PC-3 (cell line): ENCODE data around the gene AGTPBP1. TPM values are rescaled to one million over a fixed set of nuclear protein-coding genes. Genes with fewer than 3 reads are reported as not detected.
A peak's percentile ranks its signal among the peaks of the same experiment; 100 is the strongest.

Source experiments
- ATAC-seq: fragments of 200-7000 bp; cut with Tn5 transposase; 2 replicates; pipeline ENCODE4 v1.9.1; 2020; ENCODE audit warnings: mild to moderate bottlenecking, moderate library complexity
- BruUV-seq: library from RNA; stranded (reverse); fragments of 400-500 nt; replicated peaks from 2 replicates; lab custom pipeline; 2021; lab: Mats Ljungman, UMichigan
- CTCF ChIA-PET: fragments of 300-600 bp; sonication (Branson Sonifier 250); formaldehyde crosslinking; loops from one replicate; lab custom pipeline; 2022; ENCODE audit warnings: antibody characterized with exemption; lab: Charles Lee
- POLR2A ChIA-PET: fragments of 300-600 bp; sonication (Branson Sonifier 250); formaldehyde crosslinking; loops from one replicate; lab custom pipeline; 2022; ENCODE audit warnings: antibody characterized with exemption; ENCODE audit not compliant: unreplicated experiment; lab: Charles Lee
- DNase-seq: peaks from one replicate; pipeline ENCODE4 v3.0.0-alpha.2; 2015
- H2AFZ ChIP-seq: fragments of 300-600 bp; sonication (generic); 2 replicates; pipeline ENCODE4 v1.6.0; 2016; ENCODE audit warnings: antibody characterized with exemption, low read length
- H3F3A ChIP-seq: fragments of 300-600 bp; sonication (generic); one replicate; pipeline ENCODE4 v1.6.0; 2017; ENCODE audit warnings: antibody characterized with exemption, low read length, control low read depth, mild to moderate bottlenecking; ENCODE audit not compliant: unreplicated experiment
- H3K27ac ChIP-seq: fragments of 300-600 bp; sonication (generic); 2 replicates; pipeline ENCODE4 v1.5.1; 2016; ENCODE audit warnings: mild to moderate bottlenecking, low read length
- H3K27me3 ChIP-seq: fragments of 300-600 bp; sonication (generic); 2 replicates; pipeline ENCODE4 v1.6.1; 2016; ENCODE audit warnings: low read length, mixed read lengths
- H3K36me3 ChIP-seq: fragments of 300-600 bp; sonication (generic); 2 replicates; pipeline ENCODE4 v1.6.1; 2016; ENCODE audit warnings: low read depth, mixed run types, low read length, mixed read lengths
- H3K4me1 ChIP-seq: fragments of 300-600 bp; sonication (generic); 2 replicates; pipeline ENCODE4 v1.5.1; 2016; ENCODE audit warnings: low read length; ENCODE audit not compliant: insufficient read depth
- H3K4me2 ChIP-seq: fragments of 300-600 bp; sonication (generic); 2 replicates; pipeline ENCODE4 v1.6.0; 2016; ENCODE audit warnings: low read length
- H3K4me3 ChIP-seq: fragments of 300-600 bp; sonication (generic); 2 replicates; pipeline ENCODE4 v1.5.1; 2016; ENCODE audit warnings: mild to moderate bottlenecking, low read length, mixed read lengths
- H3K79me2 ChIP-seq: fragments of 300-600 bp; sonication (generic); 2 replicates; pipeline ENCODE4 v1.6.1; 2017; ENCODE audit warnings: low read length, mixed read lengths
- H3K9ac ChIP-seq: fragments of 300-600 bp; sonication (generic); 2 replicates; pipeline ENCODE4 v1.6.0; 2016; ENCODE audit warnings: mild to moderate bottlenecking, low read length
- H3K9me2 ChIP-seq: fragments of 300-600 bp; sonication (generic); replicated peaks from 2 replicates; pipeline ENCODE4 v1.6.1; 2016; ENCODE audit warnings: mixed run types, low read length, mixed read lengths
- H3K9me3 ChIP-seq: fragments of 300-600 bp; sonication (generic); 2 replicates; pipeline ENCODE4 v1.6.1; 2016; ENCODE audit warnings: low read length, mixed read lengths
- H4K20me1 ChIP-seq: fragments of 300-600 bp; sonication (generic); 2 replicates; pipeline ENCODE4 v1.6.1; 2016; ENCODE audit warnings: low read length, mixed read lengths
- CTCF ChIP-seq: fragments of 300-600 bp; sonication (generic); conservative IDR thresholded peaks from 2 replicates; pipeline ENCODE4 v1.5.1; 2017; ENCODE audit warnings: antibody characterized with exemption, low read depth, mild to moderate bottlenecking, low read length
- EZH2 ChIP-seq: fragments of 300-600 bp; sonication (generic); IDR thresholded peaks from one replicate; pipeline ENCODE4 v1.6.1; 2017; ENCODE audit warnings: antibody characterized with exemption, mild to moderate bottlenecking, low read length; ENCODE audit not compliant: unreplicated experiment
- EZH2phosphoT487 ChIP-seq: fragments of 300-600 bp; sonication (generic); IDR thresholded peaks from 2 replicates; pipeline ENCODE4 v1.6.1; 2018; ENCODE audit warnings: mild to moderate bottlenecking, antibody characterized with exemption, low read length, borderline replicate concordance
- intact Hi-C: fragments of 100-400 bp; cut with micrococcal nuclease; formaldehyde crosslinking; loops from 2 replicates; pipeline ENCODE4 v1.9.0; 2023
- total RNA-seq: library from RNA; depleted of rRNA; stranded (reverse); fragments of >200 nt; gene quantifications from 2 replicates; pipeline ENCODE4 v1.2.3, GENCODE V29; 2014

The AGTPBP1 gene
- total RNA-seq, 1 experiment from 2014 or later, result 6.0 TPM

GRCh38 chr9:85610074-85610860 is 131.5 kb downstream of the AGTPBP1 start:
- Histone ChIP-seq H3K9me2 (no peaks in the 10 kb centered on the region), H2AFZ (peak overlapping the region; percentile 56; the same call in 1 of the 2 replicates), H3K4me3 (peak overlapping the region; percentile 45; the same call in 1 of the 2 replicates), H3K79me2 (no peaks in the 10 kb centered on the region), H3K4me2 (peak overlapping the region; percentile 67), H3K4me1 (no peaks in the 10 kb centered on the region), H3K9ac (no peak overlapping the region), H3K9me3 (no peaks in the 10 kb centered on the region), H4K20me1 (no peaks in the 10 kb centered on the region), H3K27me3 (no peaks in the 10 kb centered on the region), H3K27ac (no peak overlapping the region), H3K36me3 (no peaks in the 10 kb centered on the region), H3F3A (no peaks in the 10 kb centered on the region)
- TF ChIP-seq EZH2 (no peak), EZH2phosphoT487 (no peak), CTCF (peak; percentile 86)
- DNase-seq (peak; percentile 73), ATAC-seq (peak; percentile 79)
- POLR2A ChIA-PET, result interaction anchor here (0.6 kb wide), 1 partner anchor 1277 kb away, joined by 3 read pairs; no protein-coding TSS in a partner anchor
- intact Hi-C loops, result loop anchor here (1.0 kb wide), 1 partner anchor 1213 kb away; no protein-coding TSS in a partner anchor
- CTCF ChIA-PET, result interaction anchor here (0.6 to 1.3 kb wide), 5 partner anchors 26 to 1673 kb away, joined by 4 to 19 read pairs (median 6); no protein-coding TSS in a partner anchor
- BruUV-seq, result no TSS peak

DNA sequence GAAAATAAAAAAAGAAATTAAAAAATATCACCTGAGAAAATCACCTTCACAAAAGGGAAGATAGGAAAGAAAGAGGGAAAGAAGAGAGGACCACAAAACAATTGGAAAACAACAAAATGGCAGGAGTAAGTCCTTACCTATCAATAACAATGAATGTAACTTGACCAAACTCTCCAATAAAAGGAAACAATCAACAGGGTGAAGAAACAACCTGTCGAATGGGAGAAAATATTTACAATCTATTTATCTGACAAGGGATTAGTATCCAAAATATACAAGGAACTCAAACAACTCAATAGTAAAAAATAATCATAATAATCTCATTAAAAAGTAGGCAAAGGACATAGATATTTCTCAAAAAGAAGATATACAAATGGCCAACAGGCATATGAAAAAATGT is 135.8 kb downstream of the AGTPBP1 start:
- BruUV-seq, result no TSS peak
- intact Hi-C loops, result no loop called here
- no peak overlapping the region for H3K9ac ChIP-seq

More for the DNA sequence above, 135.8 kb downstream of the AGTPBP1 start:
- Histone ChIP-seq H3K4me1 (no peaks in the 10 kb centered on the region), H3K4me2 (no peak overlapping the region), H3K36me3 (no peaks in the 10 kb centered on the region), H4K20me1 (no peaks in the 10 kb centered on the region), H3K4me3 (no peak overlapping the region), H3K79me2 (no peaks in the 10 kb centered on the region), H2AFZ (no peak overlapping the region), H3K27ac (no peak overlapping the region), H3K9me2 (no peaks in the 10 kb centered on the region), H3F3A (no peaks in the 10 kb centered on the region), H3K27me3 (no peaks in the 10 kb centered on the region), H3K9me3 (no peaks in the 10 kb centered on the region)
- ChIA-PET CTCF (no interaction called here), POLR2A (no interaction called here)
- ATAC-seq, result no peak
- TF ChIP-seq EZH2phosphoT487, result no peak
- TF ChIP-seq CTCF, result no peak
- TF ChIP-seq EZH2, result no peak
- DNase-seq, result no peak
